Activated CD4-positive, alpha-beta memory T cell treated with anti-CD3 and anti-CD28 coated beads, Interleukin-2, amount 10 ng/mL, durations not matched to agents 7 days and 5 days (primary cell): Measurements from ENCODE around the gene ENO2. TPM values are rescaled to one million over a fixed set of nuclear protein-coding genes. Genes with fewer than 3 reads are reported as not detected.

Experiments used
- CTCF ChIA-PET: fragments of 350-600 bp; sonication (Branson Sonifier 250); formaldehyde crosslinking; loops from one replicate; lab custom pipeline; 2021; ENCODE audit warnings: antibody characterized with exemption, inconsistent platforms; lab: Charles Lee
- POLR2A ChIA-PET: fragments of 350-600 bp; sonication (Branson Sonifier 250); formaldehyde crosslinking; loops from one replicate; lab custom pipeline; 2021; ENCODE audit warnings: antibody characterized with exemption; lab: Charles Lee
- DNase-seq: peaks from one replicate; pipeline ENCODE4 v3.0.0-alpha.2; 2020
- H3K27ac Mint-ChIP-seq: one replicate; pipeline ENCODE4 v1.8.0; 2021; ENCODE audit warnings: mild to moderate bottlenecking, mixed read lengths
- H3K27me3 Mint-ChIP-seq: one replicate; pipeline ENCODE4 v1.8.0; 2021; ENCODE audit warnings: mixed read lengths
- H3K36me3 Mint-ChIP-seq: one replicate; pipeline ENCODE4 v1.8.0; 2021; ENCODE audit warnings: low read depth, mixed read lengths
- H3K4me1 Mint-ChIP-seq: one replicate; pipeline ENCODE4 v1.8.0; 2021; ENCODE audit warnings: mixed read lengths
- H3K4me3 Mint-ChIP-seq: one replicate; pipeline ENCODE4 v1.8.0; 2021; ENCODE audit warnings: mild to moderate bottlenecking, mixed read lengths
- H3K9me3 Mint-ChIP-seq: one replicate; pipeline ENCODE4 v1.8.0; 2021; ENCODE audit warnings: mixed read lengths
- total RNA-seq, 2 experiments: library from RNA; stranded (reverse); gene quantifications; one replicate each; pipeline ENCODE4 v1.2.3, GENCODE V29; 2021

The ENO2 gene
- total RNA-seq, 2 experiments from 2014 or later: 206 to 207 TPM

GRCh38 chr12:6960593-6961277, 46.4 kb downstream of the ENO2 start:
- CTCF ChIA-PET: interaction anchor here (0.6 to 12.2 kb wide), 11 partner anchors 8 to 423 kb away, joined by 3 to 465 read pairs (median 9); partner anchors contain the start of genes C12orf57, PTPN6, RNU7-1 and SPSB2
- Mint-ChIP-seq H3K27me3 (no peaks in the 10 kb centered on the region), H3K4me1 (peaks cover 93% of the 10 kb centered on the region), H3K36me3 (peaks cover 71% of the 10 kb centered on the region), H3K4me3 (peak overlapping the region; percentile 74), H3K9me3 (no peaks in the 10 kb centered on the region), H3K27ac (peak overlapping the region; percentile 99)
- POLR2A ChIA-PET: interaction anchor here (0.8 to 13.2 kb wide), 19 partner anchors 9 to 271 kb away, joined by 3 to 1188 read pairs (median 8); partner anchors contain the start of genes ATN1, C12orf57, C1RL and CDCA3
- DNase-seq: peak; percentile 70

GRCh38 chr12:6961278-6961694, 46.9 kb downstream of the ENO2 start:
- ChIA-PET CTCF (interaction anchor here (0.6 to 12.2 kb wide), 9 partner anchors 8 to 151 kb away, joined by 3 to 465 read pairs (median 9); partner anchors contain the start of genes C12orf57, PTPN6, RNU7-1 and SPSB2), POLR2A (interaction anchor here (0.6 to 13.2 kb wide), 19 partner anchors 9 to 272 kb away, joined by 3 to 1188 read pairs (median 6); partner anchors contain the start of genes ATN1, C12orf57, C1RL and CDCA3)
- peak; percentile 89 for DNase-seq
- Mint-ChIP-seq H3K36me3 (peaks cover 71% of the 10 kb centered on the region), H3K27ac (peak overlapping the region; percentile 99), H3K27me3 (no peaks in the 10 kb centered on the region), H3K4me1 (peaks cover 91% of the 10 kb centered on the region), H3K4me3 (peak overlapping the region; percentile 74), H3K9me3 (no peaks in the 10 kb centered on the region)

GRCh38 chr12:6961695-6962284, 47.4 kb downstream of the ENO2 start:
- ChIA-PET CTCF (interaction anchor here (0.6 to 12.2 kb wide), 8 partner anchors 14 to 151 kb away, joined by 3 to 465 read pairs (median 10); partner anchors contain the start of genes C12orf57, PTPN6, RNU7-1 and SPSB2), POLR2A (interaction anchor here (0.6 to 13.2 kb wide), 18 partner anchors 8 to 238 kb away, joined by 3 to 1188 read pairs (median 7); partner anchors contain the start of genes ATN1, C12orf57, C1RL and CDCA3)
- peak overlapping the region; percentile 74 for H3K4me3 Mint-ChIP-seq
- peak; percentile 69 for DNase-seq
- peak overlapping the region; percentile 99 for H3K27ac Mint-ChIP-seq
- H3K36me3 Mint-ChIP-seq: peaks cover 68% of the 10 kb centered on the region
- H3K4me1 Mint-ChIP-seq: peaks cover 88% of the 10 kb centered on the region
- no peaks in the 10 kb centered on the region for H3K27me3 Mint-ChIP-seq
- H3K9me3 Mint-ChIP-seq: no peaks in the 10 kb centered on the region

- no peak for DNase-seq
- POLR2A ChIA-PET: interaction anchor here (1.0 to 13.2 kb wide), 14 partner anchors 8 to 210 kb away, joined by 3 to 1188 read pairs (median 13); partner anchors contain the start of genes ATN1, C12orf57, C1RL and CDCA3
- no peaks in the 10 kb centered on the region for H3K27me3 Mint-ChIP-seq
- CTCF ChIA-PET: interaction anchor here (1.7 to 12.2 kb wide), 6 partner anchors 14 to 93 kb away, joined by 5 to 465 read pairs (median 10); partner anchors contain the start of genes C12orf57, PTPN6, RNU7-1 and SPSB2
- peak overlapping the region; percentile 74 for H3K4me3 Mint-ChIP-seq
- peaks cover 85% of the 10 kb centered on the region for H3K4me1 Mint-ChIP-seq
- peak overlapping the region; percentile 99 for H3K27ac Mint-ChIP-seq
- H3K36me3 Mint-ChIP-seq: peaks cover 66% of the 10 kb centered on the region
- no peaks in the 10 kb centered on the region for H3K9me3 Mint-ChIP-seq
These were observed 48.1 kb downstream of the ENO2 start for GRCh38 chr12:6962285-6963015.

GRCh38 chr12:6963016-6963731, 48.8 kb downstream of the ENO2 start:
- DNase-seq: no peak
- Mint-ChIP-seq H3K36me3 (peaks cover 65% of the 10 kb centered on the region), H3K4me1 (peaks cover 84% of the 10 kb centered on the region), H3K4me3 (no peak overlapping the region), H3K9me3 (no peaks in the 10 kb centered on the region), H3K27ac (peak overlapping the region; percentile 65), H3K27me3 (no peaks in the 10 kb centered on the region)
- ChIA-PET CTCF (interaction anchor here (2.0 to 12.2 kb wide), 5 partner anchors 15 to 150 kb away, joined by 7 to 465 read pairs (median 12); partner anchors contain the start of genes C12orf57, PTPN6 and RNU7-1), POLR2A (interaction anchor here (1.4 to 13.2 kb wide), 7 partner anchors 15 to 112 kb away, joined by 3 to 1188 read pairs (median 5); partner anchors contain the start of genes C12orf57, CDCA3, ENO2 and PTPN6)

GRCh38 chr12:6963791-6964413, 49.5 kb downstream of the ENO2 start:
- Mint-ChIP-seq H3K36me3 (peaks cover 65% of the 10 kb centered on the region), H3K4me1 (peaks cover 84% of the 10 kb centered on the region), H3K27me3 (no peaks in the 10 kb centered on the region), H3K4me3 (no peak overlapping the region), H3K9me3 (no peaks in the 10 kb centered on the region), H3K27ac (peak overlapping the region; percentile 83)
- CTCF ChIA-PET: interaction anchor here (0.9 to 12.2 kb wide), 11 partner anchors 16 to 149 kb away, joined by 3 to 465 read pairs (median 6); partner anchors contain the start of genes C12orf57, C1RL, LRRC23 and PTPN6
- DNase-seq: no peak
- POLR2A ChIA-PET: interaction anchor here (0.9 to 13.2 kb wide), 15 partner anchors 10 to 144 kb away, joined by 3 to 1188 read pairs (median 4); partner anchors contain the start of genes ATN1, C12orf57, CDCA3 and LPCAT3

- H3K4me3 Mint-ChIP-seq: no peak overlapping the region
- H3K27me3 Mint-ChIP-seq: no peaks in the 10 kb centered on the region
- DNase-seq: no peak
- CTCF ChIA-PET: interaction anchor here (0.9 to 12.2 kb wide), 14 partner anchors 10 to 499 kb away, joined by 3 to 465 read pairs (median 4); partner anchors contain the start of genes C12orf57, C1RL, LRRC23 and PTPN6
- no peaks in the 10 kb centered on the region for H3K9me3 Mint-ChIP-seq
- POLR2A ChIA-PET: interaction anchor here (0.9 to 13.2 kb wide), 17 partner anchors 10 to 144 kb away, joined by 3 to 1188 read pairs (median 4); partner anchors contain the start of genes ATN1, C12orf57, CDCA3 and LPCAT3
- H3K4me1 Mint-ChIP-seq: peaks cover 83% of the 10 kb centered on the region
- peak overlapping the region; percentile 83 for H3K27ac Mint-ChIP-seq
- H3K36me3 Mint-ChIP-seq: peaks cover 64% of the 10 kb centered on the region
These were observed 50.2 kb downstream of the ENO2 start for GRCh38 chr12:6964605-6965025.

- peak overlapping the region; percentile 83 for H3K27ac Mint-ChIP-seq
- peaks cover 64% of the 10 kb centered on the region for H3K36me3 Mint-ChIP-seq
- H3K27me3 Mint-ChIP-seq: no peaks in the 10 kb centered on the region
- peaks cover 79% of the 10 kb centered on the region for H3K4me1 Mint-ChIP-seq
- peak; percentile 89 for DNase-seq
- CTCF ChIA-PET: interaction anchor here (0.9 to 12.2 kb wide), 14 partner anchors 10 to 500 kb away, joined by 3 to 465 read pairs (median 4); partner anchors contain the start of genes C12orf57, C1RL, LRRC23 and PTPN6
- POLR2A ChIA-PET: interaction anchor here (1.0 to 13.2 kb wide), 17 partner anchors 9 to 143 kb away, joined by 3 to 1188 read pairs (median 4); partner anchors contain the start of genes ATN1, C12orf57, CDCA3 and LPCAT3
- no peaks in the 10 kb centered on the region for H3K9me3 Mint-ChIP-seq
- H3K4me3 Mint-ChIP-seq: no peak overlapping the region
These were observed 50.8 kb downstream of the ENO2 start for GRCh38 chr12:6965026-6965661.

GRCh38 chr12:6965714-6966113, 51.3 kb downstream of the ENO2 start:
- H3K27ac Mint-ChIP-seq: peak overlapping the region; percentile 83
- ChIA-PET CTCF (interaction anchor here (1.1 to 12.2 kb wide), 6 partner anchors 18 to 146 kb away, joined by 3 to 465 read pairs (median 5); partner anchors contain the start of genes C12orf57, C1RL, PTPN6 and RNU7-1), POLR2A (interaction anchor here (1.3 to 13.2 kb wide), 4 partner anchors 11 to 41 kb away, joined by 3 to 1188 read pairs (median 4); partner anchors contain the start of genes C12orf57, PTPN6 and RNU7-1)
- H3K4me1 Mint-ChIP-seq: peaks cover 74% of the 10 kb centered on the region
- no peak for DNase-seq
- no peaks in the 10 kb centered on the region for H3K9me3 Mint-ChIP-seq
- H3K27me3 Mint-ChIP-seq: no peaks in the 10 kb centered on the region
- H3K36me3 Mint-ChIP-seq: peaks cover 62% of the 10 kb centered on the region
- H3K4me3 Mint-ChIP-seq: no peak overlapping the region

- Mint-ChIP-seq H3K36me3 (peaks cover 58% of the 10 kb centered on the region), H3K9me3 (no peaks in the 10 kb centered on the region), H3K27ac (peak overlapping the region; percentile 63), H3K4me3 (no peak overlapping the region), H3K27me3 (no peaks in the 10 kb centered on the region), H3K4me1 (peaks cover 71% of the 10 kb centered on the region)
- ChIA-PET POLR2A (interaction anchor here (1.3 to 13.2 kb wide), 4 partner anchors 12 to 41 kb away, joined by 3 to 1188 read pairs (median 4); partner anchors contain the start of genes C12orf57, PTPN6 and RNU7-1), CTCF (interaction anchor here (1.1 to 12.2 kb wide), 5 partner anchors 18 to 145 kb away, joined by 3 to 465 read pairs (median 4); partner anchors contain the start of genes C12orf57, PTPN6, RNU7-1 and SPSB2)
- no peak for DNase-seq
These were observed 52.0 kb downstream of the ENO2 start for GRCh38 chr12:6966351-6966750.
